Measurements from ENCODE around the gene PFKFB4. TPM values are rescaled to one million over a fixed set of nuclear protein-coding genes. Genes with fewer than 3 reads are reported as not detected.
A peak's percentile ranks its signal among the peaks of the same experiment; 100 is the strongest.
"Not testable (repeated sequence)": the region's sequence is repeated elsewhere in the genome, so short reads cannot be mapped to it uniquely, and the experiment has no call there.

The PFKFB4 gene
- total RNA-seq, 1 donor from 2014 or later, result 18.2 TPM

DNA sequence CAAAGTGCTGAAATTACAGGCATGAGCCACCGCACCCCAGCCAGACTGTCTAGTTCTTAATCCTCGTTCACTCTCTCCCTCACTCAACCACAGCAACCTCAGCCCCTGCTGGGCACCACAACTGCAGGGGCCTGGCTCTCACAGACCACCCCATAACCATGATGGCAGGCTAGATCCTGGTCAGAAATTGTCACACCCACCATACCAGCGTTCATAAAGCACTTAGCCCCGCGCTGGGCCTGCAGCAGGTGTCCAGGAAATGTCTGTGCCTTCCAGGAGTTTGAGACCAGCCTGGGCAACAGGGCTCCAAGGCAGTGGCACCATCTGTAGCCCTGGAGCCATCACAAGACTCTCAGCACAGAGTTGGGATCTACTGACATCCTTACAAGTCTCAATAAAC, 54.5 kb downstream of the PFKFB4 start:
- TF ChIP-seq, protein P1, sequence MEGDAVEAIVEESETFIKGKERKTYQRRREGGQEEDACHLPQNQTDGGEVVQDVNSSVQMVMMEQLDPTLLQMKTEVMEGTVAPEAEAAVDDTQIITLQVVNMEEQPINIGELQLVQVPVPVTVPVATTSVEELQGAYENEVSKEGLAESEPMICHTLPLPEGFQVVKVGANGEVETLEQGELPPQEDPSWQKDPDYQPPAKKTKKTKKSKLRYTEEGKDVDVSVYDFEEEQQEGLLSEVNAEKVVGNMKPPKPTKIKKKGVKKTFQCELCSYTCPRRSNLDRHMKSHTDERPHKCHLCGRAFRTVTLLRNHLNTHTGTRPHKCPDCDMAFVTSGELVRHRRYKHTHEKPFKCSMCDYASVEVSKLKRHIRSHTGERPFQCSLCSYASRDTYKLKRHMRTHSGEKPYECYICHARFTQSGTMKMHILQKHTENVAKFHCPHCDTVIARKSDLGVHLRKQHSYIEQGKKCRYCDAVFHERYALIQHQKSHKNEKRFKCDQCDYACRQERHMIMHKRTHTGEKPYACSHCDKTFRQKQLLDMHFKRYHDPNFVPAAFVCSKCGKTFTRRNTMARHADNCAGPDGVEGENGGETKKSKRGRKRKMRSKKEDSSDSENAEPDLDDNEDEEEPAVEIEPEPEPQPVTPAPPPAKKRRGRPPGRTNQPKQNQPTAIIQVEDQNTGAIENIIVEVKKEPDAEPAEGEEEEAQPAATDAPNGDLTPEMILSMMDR (IDR thresholded peaks at IDR 0.05; ENCODE audit: insufficient read depth, low read length, severe bottlenecking), result no peak
- H3K36me3 ChIP-seq (ENCODE audit: control insufficient read depth, insufficient read depth, low read length), result no peaks in the 10 kb centered on the region
- no peak for FAIRE-seq
- H3K27me3 ChIP-seq (ENCODE audit: control insufficient read depth, insufficient read depth, low read length), result no peaks in the 10 kb centered on the region
- no peak for DNase-seq (ENCODE audit: low read depth)
- no peak overlapping the region for H3K4me3 ChIP-seq (ENCODE audit: low read depth, low read length)

DNA sequence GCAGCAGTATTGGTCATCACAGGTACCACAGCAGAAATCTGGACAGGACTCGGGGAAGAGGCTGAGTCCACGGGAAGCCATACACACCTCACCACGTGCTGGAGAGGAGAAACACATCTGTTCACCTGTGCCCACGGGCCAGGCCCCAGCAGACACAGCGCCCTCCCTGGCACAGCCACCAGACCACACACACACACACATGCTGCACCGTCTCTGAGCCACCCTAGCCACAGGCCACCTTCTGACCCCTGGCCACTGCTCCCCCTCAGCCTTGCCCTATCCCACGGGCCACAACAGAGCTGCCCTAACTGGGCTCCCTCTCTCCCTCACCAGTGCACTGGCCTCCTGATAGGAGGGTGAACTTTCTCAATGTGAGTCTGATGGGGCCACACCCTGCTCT, 55.4 kb downstream of the PFKFB4 start:
- TF ChIP-seq, protein P1 (IDR thresholded peaks at IDR 0.05; ENCODE audit: insufficient read depth, low read length, severe bottlenecking), result no peak
- Histone ChIP-seq H3K27me3 (ENCODE audit: control insufficient read depth, insufficient read depth, low read length) (no peaks in the 10 kb centered on the region), H3K36me3 (ENCODE audit: control insufficient read depth, insufficient read depth, low read length) (no peaks in the 10 kb centered on the region), H3K4me3 (ENCODE audit: low read depth, low read length) (no peak overlapping the region)
- DNase-seq (ENCODE audit: low read depth) (no peak), FAIRE-seq (peak; percentile 36)

DNA sequence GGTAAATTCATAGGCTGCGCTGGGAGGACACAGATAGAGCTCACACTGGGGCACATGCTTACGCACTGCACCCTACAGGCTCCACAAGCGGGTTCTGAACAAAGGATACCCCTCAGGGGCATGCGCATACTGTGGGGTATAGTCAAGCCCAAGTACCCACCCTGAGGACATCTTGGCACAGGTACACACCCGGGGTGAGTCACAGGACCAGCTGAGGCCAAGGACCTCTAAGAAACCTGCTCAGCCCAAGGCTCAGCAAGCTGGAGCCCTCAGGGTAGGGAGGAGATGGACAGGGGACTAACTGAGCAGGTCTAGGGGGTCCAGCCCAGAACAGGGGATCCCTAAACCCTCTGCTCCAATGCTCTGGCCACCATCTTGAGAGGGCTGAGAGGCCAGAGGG, 55.9 kb downstream of the PFKFB4 start:
- Histone ChIP-seq H3K4me3 (ENCODE audit: low read depth, low read length) (no peak overlapping the region), H3K27me3 (ENCODE audit: control insufficient read depth, insufficient read depth, low read length) (no peaks in the 10 kb centered on the region), H3K36me3 (ENCODE audit: control insufficient read depth, insufficient read depth, low read length) (no peaks in the 10 kb centered on the region)
- DNase-seq (ENCODE audit: low read depth), result peak; percentile 40
- no peak for FAIRE-seq
- TF ChIP-seq, protein P1 (IDR thresholded peaks at IDR 0.05; ENCODE audit: insufficient read depth, low read length, severe bottlenecking), result no peak

DNA sequence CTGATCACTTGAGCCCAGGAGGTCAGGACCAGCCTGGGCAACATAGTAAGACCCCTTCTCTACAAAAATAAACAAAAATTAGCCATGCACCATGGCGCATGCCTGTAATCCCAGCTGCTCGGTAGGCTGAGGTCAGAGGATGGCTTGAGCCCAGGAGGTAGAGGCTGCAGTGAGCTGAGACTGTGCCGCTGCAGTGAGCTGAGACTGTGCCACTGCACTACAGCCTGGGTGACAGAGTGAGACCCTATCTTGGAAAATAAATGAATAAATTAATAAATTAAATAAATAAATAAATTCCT, 63.5 kb downstream of the PFKFB4 start:
- DNase-seq (ENCODE audit: low read depth), result no peak
- TF ChIP-seq, protein P1 (IDR thresholded peaks at IDR 0.05; ENCODE audit: insufficient read depth, low read length, severe bottlenecking), result no peak
- FAIRE-seq, result no peak
- Histone ChIP-seq H3K36me3 (ENCODE audit: control insufficient read depth, insufficient read depth, low read length) (no peaks in the 10 kb centered on the region), H3K27me3 (ENCODE audit: control insufficient read depth, insufficient read depth, low read length) (no peaks in the 10 kb centered on the region), H3K4me3 (ENCODE audit: low read depth, low read length) (no peak overlapping the region)

DNA sequence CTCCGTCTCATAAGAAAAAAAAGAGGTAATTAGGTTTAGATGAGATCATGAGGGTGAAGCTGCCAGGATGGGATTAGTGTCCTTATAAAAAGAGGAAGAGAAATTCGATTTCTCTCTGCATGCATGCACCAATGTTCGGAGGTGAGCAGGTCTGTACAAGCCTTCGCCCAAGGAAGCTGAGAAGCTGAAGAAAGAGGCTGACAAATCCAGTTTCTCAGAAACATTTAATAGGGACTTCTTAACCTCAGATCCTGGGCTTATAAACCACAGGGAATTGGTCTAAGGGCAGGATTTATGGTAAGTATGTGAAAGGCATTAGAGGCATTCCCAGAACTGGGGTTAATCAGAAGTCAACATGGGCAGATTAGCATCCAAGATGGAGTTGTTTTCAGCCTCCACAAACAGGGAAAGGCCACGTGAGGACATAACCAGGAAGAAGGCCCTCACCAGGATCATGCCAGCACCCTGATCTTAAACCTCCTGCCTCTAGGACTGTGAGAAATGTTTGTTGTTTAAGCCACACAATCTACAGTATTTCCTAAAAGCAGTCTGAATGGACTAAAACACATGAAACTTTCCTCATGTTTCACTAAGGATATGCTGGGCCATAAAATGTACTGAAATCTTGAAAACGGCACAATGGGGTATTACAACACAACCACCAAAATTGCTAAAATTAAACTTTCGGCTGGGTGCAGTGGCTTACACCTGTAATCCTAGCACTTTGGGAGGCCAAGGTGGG, 64.0 kb downstream of the PFKFB4 start:
- H3K36me3 ChIP-seq (ENCODE audit: control insufficient read depth, insufficient read depth, low read length), result no peaks in the 10 kb centered on the region
- H3K27me3 ChIP-seq (ENCODE audit: control insufficient read depth, insufficient read depth, low read length), result no peaks in the 10 kb centered on the region
- FAIRE-seq (no peak), DNase-seq (ENCODE audit: low read depth) (peak; percentile 96)
- TF ChIP-seq, protein P1 (IDR thresholded peaks at IDR 0.05; ENCODE audit: insufficient read depth, low read length, severe bottlenecking), result no peak
- H3K4me3 ChIP-seq (ENCODE audit: low read depth, low read length), result no peak overlapping the region

DNA sequence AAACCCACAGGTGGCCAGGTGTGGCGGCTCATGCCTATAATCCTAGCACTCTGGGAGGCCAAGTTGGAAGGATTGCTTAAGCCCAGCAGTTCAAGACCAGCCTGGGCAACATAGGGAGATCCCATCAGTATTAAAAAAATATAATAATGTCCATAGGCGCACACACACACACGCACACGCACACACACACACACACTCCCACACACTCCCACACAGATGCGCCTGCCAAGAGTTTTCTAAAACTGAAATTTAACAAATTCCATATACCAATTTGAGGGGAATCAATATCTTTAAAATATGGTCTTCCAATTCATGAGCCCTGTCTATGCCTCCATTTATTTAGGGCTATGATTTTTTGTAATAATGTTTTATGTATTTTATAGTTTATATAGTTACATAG, 69.7 kb downstream of the PFKFB4 start:
- FAIRE-seq (no peak), DNase-seq (ENCODE audit: low read depth) (no peak)
- H3K36me3 ChIP-seq (ENCODE audit: control insufficient read depth, insufficient read depth, low read length), result no peaks in the 10 kb centered on the region
- H3K4me3 ChIP-seq (ENCODE audit: low read depth, low read length), result no peak overlapping the region
- TF ChIP-seq, protein P1 (IDR thresholded peaks at IDR 0.05; ENCODE audit: insufficient read depth, low read length, severe bottlenecking), result no peak
- H3K27me3 ChIP-seq (ENCODE audit: control insufficient read depth, insufficient read depth, low read length), result no peaks in the 10 kb centered on the region

DNA sequence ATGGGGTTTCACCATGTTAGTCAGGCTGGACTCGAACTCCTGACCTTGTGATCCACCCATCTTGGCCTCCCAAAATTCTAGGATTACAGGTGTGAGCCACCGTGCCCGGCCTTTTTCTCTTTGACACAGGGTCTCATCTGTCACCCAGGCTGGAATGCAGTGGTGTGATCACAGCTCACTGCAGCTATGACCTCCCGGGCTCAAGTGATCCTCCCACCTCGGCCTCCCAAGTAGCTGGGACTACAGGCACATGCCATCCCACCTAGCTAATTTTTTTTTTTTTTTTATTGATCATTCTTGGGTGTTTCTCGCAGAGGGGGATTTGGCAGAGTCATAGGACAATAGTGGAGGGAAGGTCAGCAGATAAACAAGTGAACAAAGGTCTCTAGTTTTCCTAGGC, 73.8 kb downstream of the PFKFB4 start:
- not testable (repeated sequence) for FAIRE-seq; H3K4me3 ChIP-seq (ENCODE audit: low read depth, low read length); H3K36me3 ChIP-seq (ENCODE audit: control insufficient read depth, insufficient read depth, low read length); H3K27me3 ChIP-seq (ENCODE audit: control insufficient read depth, insufficient read depth, low read length); DNase-seq (ENCODE audit: low read depth)

DNA sequence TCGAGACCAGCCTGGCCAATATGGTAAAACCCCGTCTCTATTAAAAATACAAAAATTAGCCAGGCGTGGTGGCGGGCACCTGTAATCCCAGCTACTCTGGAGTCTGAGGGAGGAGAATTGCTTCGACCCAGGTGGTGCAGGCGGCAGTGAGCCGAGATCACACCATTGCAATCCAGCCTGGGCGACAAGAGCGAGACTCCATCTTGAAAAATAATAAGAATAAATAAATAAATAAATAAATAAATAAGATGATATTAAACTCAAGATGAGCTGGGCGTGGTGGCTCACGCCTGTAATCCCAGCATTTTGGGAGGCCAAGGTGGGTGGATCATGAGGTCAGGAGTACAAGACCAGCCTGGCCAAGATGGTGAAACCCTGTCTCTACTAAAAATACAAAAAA, 75.7 kb downstream of the PFKFB4 start:
- not testable (repeated sequence) for H3K4me3 ChIP-seq (ENCODE audit: low read depth, low read length); FAIRE-seq; DNase-seq (ENCODE audit: low read depth); H3K36me3 ChIP-seq (ENCODE audit: control insufficient read depth, insufficient read depth, low read length); H3K27me3 ChIP-seq (ENCODE audit: control insufficient read depth, insufficient read depth, low read length)
